ENCODE measurements around the gene MACROD2.
"Not testable (repeated sequence)": the region's sequence is repeated elsewhere in the genome, so short reads cannot be mapped to it uniquely, and the experiment has no call there.

Gene MACROD2

DNA sequence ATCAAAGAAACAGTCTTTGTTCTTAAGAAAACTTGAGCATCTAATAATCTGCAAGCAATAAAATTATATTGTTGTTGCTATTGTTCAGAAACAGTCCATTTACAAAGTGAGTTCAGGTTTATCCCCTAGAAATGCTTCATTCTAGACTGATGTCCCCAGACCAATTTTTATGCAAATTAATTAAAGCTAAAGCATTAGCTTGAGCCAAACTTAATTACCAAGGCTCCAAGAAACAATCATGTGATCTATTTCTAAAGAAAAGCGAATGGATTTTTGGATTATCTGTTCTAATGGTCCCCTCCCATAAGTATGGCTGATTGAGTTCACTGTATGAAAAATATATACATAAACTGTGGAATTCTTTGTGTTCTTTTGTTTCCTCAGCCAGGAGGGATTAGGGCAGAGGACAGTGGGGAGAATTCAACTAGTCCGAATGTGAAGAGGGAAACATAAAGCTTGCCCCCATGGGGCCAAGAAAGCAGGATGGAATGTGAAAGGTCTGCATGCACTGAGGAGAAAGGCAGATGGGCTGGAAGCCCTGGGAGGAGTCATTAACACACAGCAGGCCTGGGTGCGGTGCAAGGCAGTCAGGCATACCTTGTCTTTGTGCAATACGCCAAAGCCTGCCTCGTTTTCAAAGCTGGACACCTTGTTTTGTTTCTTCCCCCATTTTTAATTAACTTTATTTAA, 1980.9 kb downstream of the MACROD2 start:
- no peak for DNase-seq (ENCODE audit: low spot score)
- TF ChIP-seq, protein P1, sequence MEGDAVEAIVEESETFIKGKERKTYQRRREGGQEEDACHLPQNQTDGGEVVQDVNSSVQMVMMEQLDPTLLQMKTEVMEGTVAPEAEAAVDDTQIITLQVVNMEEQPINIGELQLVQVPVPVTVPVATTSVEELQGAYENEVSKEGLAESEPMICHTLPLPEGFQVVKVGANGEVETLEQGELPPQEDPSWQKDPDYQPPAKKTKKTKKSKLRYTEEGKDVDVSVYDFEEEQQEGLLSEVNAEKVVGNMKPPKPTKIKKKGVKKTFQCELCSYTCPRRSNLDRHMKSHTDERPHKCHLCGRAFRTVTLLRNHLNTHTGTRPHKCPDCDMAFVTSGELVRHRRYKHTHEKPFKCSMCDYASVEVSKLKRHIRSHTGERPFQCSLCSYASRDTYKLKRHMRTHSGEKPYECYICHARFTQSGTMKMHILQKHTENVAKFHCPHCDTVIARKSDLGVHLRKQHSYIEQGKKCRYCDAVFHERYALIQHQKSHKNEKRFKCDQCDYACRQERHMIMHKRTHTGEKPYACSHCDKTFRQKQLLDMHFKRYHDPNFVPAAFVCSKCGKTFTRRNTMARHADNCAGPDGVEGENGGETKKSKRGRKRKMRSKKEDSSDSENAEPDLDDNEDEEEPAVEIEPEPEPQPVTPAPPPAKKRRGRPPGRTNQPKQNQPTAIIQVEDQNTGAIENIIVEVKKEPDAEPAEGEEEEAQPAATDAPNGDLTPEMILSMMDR (IDR thresholded peaks at IDR 0.05; ENCODE audit: extremely low read depth, missing control alignments) = no peak

DNA sequence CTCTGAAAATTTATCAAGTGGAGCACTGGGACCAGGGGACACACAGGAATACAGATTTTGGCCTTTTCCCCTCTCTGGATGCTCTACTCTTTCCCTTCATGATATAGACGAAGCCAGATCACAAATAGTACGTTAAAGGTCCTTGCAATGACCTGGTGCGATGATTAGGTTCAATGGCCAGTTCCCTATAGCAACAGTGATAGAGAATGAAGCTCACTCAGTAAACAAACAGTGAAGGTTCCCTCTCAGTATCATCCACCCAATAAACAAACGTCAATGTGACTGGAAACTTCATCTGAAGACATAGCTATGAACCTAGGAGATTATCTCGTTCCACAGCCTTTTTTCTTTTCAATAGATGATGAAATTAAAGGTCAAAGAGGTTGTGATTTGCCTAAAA, 1981.7 kb downstream of the MACROD2 start:
- DNase-seq (ENCODE audit: low spot score) = no peak
- TF ChIP-seq, protein P1 (IDR thresholded peaks at IDR 0.05; ENCODE audit: extremely low read depth, missing control alignments) = no peak

DNA sequence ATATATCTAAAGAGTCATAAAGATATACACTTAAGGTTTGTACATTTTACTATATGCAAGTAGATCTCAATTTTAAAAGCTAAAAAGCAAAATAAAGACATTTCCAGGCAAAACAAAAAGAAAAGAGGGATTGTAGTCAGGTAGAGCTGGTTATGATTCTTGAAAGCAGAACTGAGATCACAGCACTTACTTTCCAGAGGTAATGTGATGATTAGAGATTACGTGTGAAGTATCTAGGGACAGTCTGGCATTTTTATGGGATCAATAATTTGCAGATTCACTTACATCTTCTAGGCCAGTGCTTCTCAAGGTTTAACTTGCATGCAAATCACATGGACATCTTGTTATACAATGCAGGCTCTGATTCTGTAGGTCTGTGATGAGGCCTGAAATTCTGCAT, 1982.4 kb downstream of the MACROD2 start:
- TF ChIP-seq, protein P1 (IDR thresholded peaks at IDR 0.05; ENCODE audit: extremely low read depth, missing control alignments) = no peak
- DNase-seq (ENCODE audit: low spot score) = no peak

DNA sequence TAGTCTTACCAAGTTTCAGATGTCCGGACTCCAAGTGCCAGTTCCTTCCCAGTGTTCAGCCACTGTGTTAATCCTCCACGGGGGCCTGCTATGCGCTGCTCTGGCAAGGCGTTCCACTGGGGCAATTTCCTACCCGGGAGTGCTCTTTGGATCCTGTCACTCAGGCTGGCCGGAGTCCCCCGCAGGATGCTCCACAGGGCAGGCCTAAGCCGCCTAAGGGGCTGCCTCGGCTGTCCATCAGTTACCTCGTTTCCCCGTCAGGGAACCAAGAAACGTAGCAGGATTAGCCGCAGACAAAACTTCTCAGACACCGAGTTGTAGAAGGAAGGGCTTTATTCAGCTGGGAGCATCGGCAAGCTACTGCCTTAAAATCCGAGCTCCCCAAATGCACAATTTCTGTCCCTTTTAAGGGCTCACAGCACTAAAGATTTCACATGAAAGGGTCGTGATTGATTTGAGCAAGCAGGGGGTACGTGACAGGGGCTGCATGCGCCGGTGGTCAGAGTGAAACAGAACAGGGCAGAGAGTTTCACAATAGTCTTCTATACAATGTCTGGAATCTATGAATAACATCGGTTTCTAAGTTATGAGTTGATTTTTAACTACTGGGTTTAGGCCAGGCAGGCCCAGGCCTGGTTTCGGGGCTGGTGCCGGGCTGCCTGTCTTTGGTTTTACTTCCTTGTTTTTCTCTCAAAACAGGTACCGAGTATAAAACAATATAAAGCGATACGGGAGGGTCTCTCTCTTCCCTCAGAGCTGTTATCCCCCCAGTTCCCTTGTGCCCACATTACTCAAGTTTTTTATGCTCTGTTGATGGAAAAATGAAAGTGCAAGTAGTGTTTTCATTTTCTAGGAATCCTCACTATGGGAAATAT, 1990.4 kb downstream of the MACROD2 start:
- DNase-seq (ENCODE audit: low spot score) = not testable (repeated sequence)

DNA sequence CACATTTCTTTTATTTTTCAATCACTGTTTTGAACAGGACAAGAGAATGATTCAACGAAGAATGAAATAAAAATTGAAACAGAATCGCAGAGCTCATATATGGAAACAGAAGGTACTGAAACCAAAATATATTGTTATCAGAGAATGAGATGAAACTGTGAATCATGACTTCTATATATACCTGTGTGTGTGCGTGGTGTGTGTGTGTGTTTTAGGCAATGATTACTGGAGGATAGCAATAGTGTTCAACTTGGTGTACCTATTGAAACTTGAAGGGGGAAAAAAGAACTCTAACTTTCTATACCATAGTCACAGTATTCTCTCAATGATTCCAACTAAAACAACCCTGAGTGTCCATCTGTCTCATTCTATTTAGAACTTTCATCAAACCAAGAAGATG, 1991.4 kb downstream of the MACROD2 start:
- DNase-seq (ENCODE audit: low spot score) = peak; percentile 16
- TF ChIP-seq, protein P1 (IDR thresholded peaks at IDR 0.05; ENCODE audit: extremely low read depth, missing control alignments) = no peak

DNA sequence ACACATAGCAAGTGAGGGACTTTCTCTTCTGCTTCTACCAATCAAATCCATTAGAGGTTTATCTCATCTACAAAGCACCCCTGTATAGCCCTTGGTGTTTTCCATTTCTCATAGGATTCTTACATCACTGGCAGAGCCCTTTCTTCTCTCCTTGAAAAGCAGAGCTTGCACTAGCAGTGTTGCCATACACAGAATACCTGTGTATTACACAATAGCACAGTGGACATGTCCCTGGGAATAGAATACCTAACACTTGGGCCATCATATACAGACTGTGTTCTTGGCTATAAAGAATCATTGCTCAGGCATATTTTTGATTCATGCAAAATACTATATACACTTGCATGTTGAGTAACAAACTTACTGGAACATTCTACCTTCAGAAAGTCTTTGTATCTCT, 1996.0 kb downstream of the MACROD2 start:
- TF ChIP-seq, protein P1 (IDR thresholded peaks at IDR 0.05; ENCODE audit: extremely low read depth, missing control alignments) = no peak
- no peak for DNase-seq (ENCODE audit: low spot score)

DNA sequence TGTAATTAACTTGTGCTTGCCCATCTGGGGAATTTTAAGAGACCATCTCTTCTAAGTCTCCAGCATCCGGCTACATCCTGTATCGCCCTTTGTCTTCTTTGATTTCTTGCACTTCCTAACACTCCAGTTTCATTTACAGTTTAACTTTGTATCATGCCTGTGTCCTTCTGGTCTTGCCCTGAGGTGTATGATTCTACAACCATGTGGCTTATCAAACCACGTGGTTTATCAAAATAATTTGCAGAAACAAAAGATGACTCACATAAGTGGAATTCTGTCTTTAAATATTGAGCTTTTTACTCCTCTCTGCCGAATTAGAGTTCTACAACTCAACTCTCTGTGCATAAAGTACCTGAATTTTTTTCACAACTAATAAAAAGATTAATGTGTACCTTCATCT, 1997.2 kb downstream of the MACROD2 start:
- TF ChIP-seq, protein P1 (IDR thresholded peaks at IDR 0.05; ENCODE audit: extremely low read depth, missing control alignments) = no peak
- DNase-seq (ENCODE audit: low spot score) = no peak
